ENCODE measurements around the gene CACNG4. TPM values are rescaled to one million over a fixed set of nuclear protein-coding genes. Genes with fewer than 3 reads are reported as not detected.

Gene CACNG4
- polyA plus RNA-seq, 3 donors = not detected

- Histone ChIP-seq H4K20me1 (ENCODE audit: insufficient read depth, low read length) (no peaks in the 10 kb centered on the region), H3K27me3 (ENCODE audit: control insufficient read depth in 2 of 2, insufficient read depth in 2 of 2, low read length in 2 of 2) (no peaks in the 10 kb centered on the region), H2AFZ (ENCODE audit: insufficient read depth, low read depth, low read length, poor library complexity, severe bottlenecking) (no peak overlapping the region), H3K4me3 (replicated peaks in 1 of 3; ENCODE audit: low read depth in 2 of 3, low read length in 3 of 3) (no peak overlapping the region), H3K4me2 (replicated peaks; ENCODE audit: extremely low read depth, low read length, poor library complexity, severe bottlenecking) (no peak overlapping the region), H3K9ac (ENCODE audit: insufficient read depth, low read length, poor library complexity, severe bottlenecking) (no peak overlapping the region), H3K27ac (ENCODE audit: low read depth in 1 of 2, low read length in 2 of 2) (no peak overlapping the region), H3K9me3 (replicated peaks in 1 of 2; ENCODE audit: control insufficient read depth in 1 of 2, insufficient read depth in 1 of 2, low read length in 2 of 2) (peaks cover 0 to 4% of the 10 kb centered on the region in 2 donors), H3K79me2 (ENCODE audit: insufficient read depth, low read length) (no peaks in the 10 kb centered on the region), H3K36me3 (replicated peaks in 1 of 2; ENCODE audit: control insufficient read depth in 1 of 2, insufficient read depth in 2 of 2, low read length in 2 of 2) (no peaks in the 10 kb centered on the region), H3K4me1 (ENCODE audit: control insufficient read depth in 1 of 2, insufficient read depth in 2 of 2, low read length in 2 of 2) (no peaks in the 10 kb centered on the region)
- H3K36me3 Mint-ChIP-seq = no peaks in the 10 kb centered on the region
- no peak for TF ChIP-seq CTCF (IDR thresholded peaks at IDR 0.05)
- no peaks in the 10 kb centered on the region for H3K4me1 Mint-ChIP-seq
- H3K27ac Mint-ChIP-seq = peak overlapping the region in 1 of 7 donors; percentile 5
- no peak for DNase-seq
- peaks cover 3 to 5% (median 4%) of the 10 kb centered on the region in 3 donors for H3K27me3 Mint-ChIP-seq (ENCODE audit: low read depth in 3 of 3)
- WGBS (ENCODE audit: insufficient coverage) = 88% methylated on average over 1 of the region's 2 CpGs
- peaks cover 4 to 20% (median 9%) of the 10 kb centered on the region in 7 donors for H3K9me3 Mint-ChIP-seq
- no peak overlapping the region for H3K4me3 Mint-ChIP-seq
- intact Hi-C loops (cut with micrococcal nuclease) = no loop called here
These were observed 32.2 kb upstream of the CACNG4 start for GRCh38 chr17:66932311-66932710.

- no peak overlapping the region for H2AFZ ChIP-seq (ENCODE audit: insufficient read depth, low read depth, low read length, poor library complexity, severe bottlenecking)
- H3K4me1 ChIP-seq (ENCODE audit: control insufficient read depth in 1 of 2, insufficient read depth in 2 of 2, low read length in 2 of 2) = no peaks in the 10 kb centered on the region
- Mint-ChIP-seq H3K4me3 (no peak overlapping the region), H3K4me1 (no peaks in the 10 kb centered on the region), H3K36me3 (no peaks in the 10 kb centered on the region), H3K27me3 (ENCODE audit: low read depth in 3 of 3) (peaks cover 2 to 6% (median 5%) of the 10 kb centered on the region in 3 donors), H3K9me3 (peaks cover 16 to 28% (median 20%) of the 10 kb centered on the region in 7 donors), H3K27ac (no peak overlapping the region)
- intact Hi-C loops (cut with micrococcal nuclease) = no loop called here
- H3K27ac ChIP-seq (ENCODE audit: low read depth in 1 of 2, low read length in 2 of 2) = no peak overlapping the region
- no peak for TF ChIP-seq CTCF (IDR thresholded peaks at IDR 0.05)
- H3K9me3 ChIP-seq (replicated peaks in 1 of 2; ENCODE audit: control insufficient read depth in 1 of 2, insufficient read depth in 1 of 2, low read length in 2 of 2) = peaks cover 12 to 18% of the 10 kb centered on the region in 2 donors
- no peaks in the 10 kb centered on the region for H3K79me2 ChIP-seq (ENCODE audit: insufficient read depth, low read length)
- H4K20me1 ChIP-seq (ENCODE audit: insufficient read depth, low read length) = no peaks in the 10 kb centered on the region
- no peak overlapping the region for H3K4me3 ChIP-seq (replicated peaks in 1 of 3; ENCODE audit: low read depth in 2 of 3, low read length in 3 of 3)
- H3K4me2 ChIP-seq (replicated peaks; ENCODE audit: extremely low read depth, low read length, poor library complexity, severe bottlenecking) = no peak overlapping the region
- DNase-seq = no peak
- no peak overlapping the region for H3K9ac ChIP-seq (ENCODE audit: insufficient read depth, low read length, poor library complexity, severe bottlenecking)
- WGBS (ENCODE audit: insufficient coverage) = 92% methylated on average over 1 of the region's 2 CpGs
- no peaks in the 10 kb centered on the region for H3K27me3 ChIP-seq (ENCODE audit: control insufficient read depth in 2 of 2, insufficient read depth in 2 of 2, low read length in 2 of 2)
- no peaks in the 10 kb centered on the region for H3K36me3 ChIP-seq (replicated peaks in 1 of 2; ENCODE audit: control insufficient read depth in 1 of 2, insufficient read depth in 2 of 2, low read length in 2 of 2)
These were observed 30.5 kb upstream of the CACNG4 start for GRCh38 chr17:66934040-66934439.

Measured in CD14-positive monocyte (primary cell).